ENCODE data around the gene ANO1. TPM values are rescaled to one million over a fixed set of nuclear protein-coding genes. Genes with fewer than 3 reads are reported as not detected.

ANO1 gene
- 10 to 100 TPM in 3 of 4 donors, 1 to 10 TPM in 1; 5.1 to 17.5 (median 14.5) TPM for total RNA-seq

- H3K4me3 ChIP-seq, result peak within 1 kb of the TSS; percentile 22 to 65 (median 34)
- peak within 1 kb of the TSS in 3 of 4 donors; percentile 30 to 70 (median 52) for H3K27ac ChIP-seq
- intact Hi-C loops (cut with DNase I), result no loop called here
- H3K27me3 ChIP-seq, result peaks cover 0 to 73% (median 3%) of the 10 kb centered on the region in 4 donors
- no peak for DNase-seq
- no peak for TF ChIP-seq POLR2A (IDR thresholded peaks at IDR 0.05)
- no peak for TF ChIP-seq CTCF (IDR thresholded peaks at IDR 0.05)
- no peaks in the 10 kb centered on the region for H3K9me3 ChIP-seq
- peaks cover 2 to 37% (median 5%) of the 10 kb centered on the region in 3 donors for H3K4me1 ChIP-seq
- WGBS, 2 donors, result 0% methylated on average over 2 to 20 of the region's 87 CpGs
- no peaks in the 10 kb centered on the region for H3K36me3 ChIP-seq
These were observed at the start of gene ANO1 for GRCh38 chr11:70078095-70078780. ANO1 (plus strand) TSS chr11:70078317; CDS start chr11:70078607, 290 bp downstream.

GRCh38 chr11:70029115-70029860 lies 48.8 kb upstream of the ANO1 start:
- peaks cover 0 to 22% (median 0%) of the 10 kb centered on the region in 4 donors for H3K27me3 ChIP-seq
- 71 to 74% methylated on average over 6 to 8 of the region's 14 CpGs for WGBS, 2 donors
- TF ChIP-seq CTCF (IDR thresholded peaks at IDR 0.05), result no peak
- no peak for TF ChIP-seq POLR2A (IDR thresholded peaks at IDR 0.05)
- H3K4me1 ChIP-seq, result no peaks in the 10 kb centered on the region
- no peak overlapping the region for H3K4me3 ChIP-seq
- no peaks in the 10 kb centered on the region for H3K9me3 ChIP-seq
- H3K36me3 ChIP-seq, result no peaks in the 10 kb centered on the region
- intact Hi-C loops (cut with DNase I), result no loop called here
- DNase-seq, result no peak
- H3K27ac ChIP-seq, result no peak overlapping the region

GRCh38 chr11:70029861-70030380 lies 48.2 kb upstream of the ANO1 start:
- no peaks in the 10 kb centered on the region for H3K9me3 ChIP-seq
- H3K27me3 ChIP-seq, result peaks cover 0 to 28% (median 0%) of the 10 kb centered on the region in 4 donors
- H3K36me3 ChIP-seq, result no peaks in the 10 kb centered on the region
- no peak for DNase-seq
- H3K27ac ChIP-seq, result no peak overlapping the region
- no peak for TF ChIP-seq CTCF (IDR thresholded peaks at IDR 0.05)
- TF ChIP-seq POLR2A (IDR thresholded peaks at IDR 0.05), result no peak
- intact Hi-C loops (cut with DNase I), result no loop called here
- H3K4me1 ChIP-seq, result no peaks in the 10 kb centered on the region
- WGBS, 2 donors, result 76 to 96% methylated on average over 3 to 9 of the region's 9 CpGs
- H3K4me3 ChIP-seq, result no peak overlapping the region

- no peak for DNase-seq
- H3K27me3 ChIP-seq, result peaks cover 0 to 31% (median 0%) of the 10 kb centered on the region in 4 donors
- H3K27ac ChIP-seq, result no peak overlapping the region
- H3K4me1 ChIP-seq, result no peaks in the 10 kb centered on the region
- H3K4me3 ChIP-seq, result no peak overlapping the region
- 91 to 99% methylated on average over 7 of the region's 7 CpGs for WGBS, 2 donors
- intact Hi-C loops (cut with DNase I), result no loop called here
- H3K36me3 ChIP-seq, result no peaks in the 10 kb centered on the region
- TF ChIP-seq CTCF (IDR thresholded peaks at IDR 0.05) (no peak), POLR2A (IDR thresholded peaks at IDR 0.05) (no peak)
- H3K9me3 ChIP-seq, result no peaks in the 10 kb centered on the region
These were observed 47.7 kb upstream of the ANO1 start for GRCh38 chr11:70030412-70030811.
